GM21423 (cell line): ENCODE results near the gene MAP3K1.
"Not testable (repeated sequence)": the region's sequence is repeated elsewhere in the genome, so short reads cannot be mapped to it uniquely, and the experiment has no call there.

Experiments
- ATAC-seq: cut with Tn5 transposase; IDR thresholded peaks from one replicate; pipeline ENCODE4 v1.9.1; 2021; ENCODE audit warnings: mild to moderate bottlenecking, moderate library complexity; ENCODE audit not compliant: unreplicated experiment

Gene MAP3K1

DNA sequence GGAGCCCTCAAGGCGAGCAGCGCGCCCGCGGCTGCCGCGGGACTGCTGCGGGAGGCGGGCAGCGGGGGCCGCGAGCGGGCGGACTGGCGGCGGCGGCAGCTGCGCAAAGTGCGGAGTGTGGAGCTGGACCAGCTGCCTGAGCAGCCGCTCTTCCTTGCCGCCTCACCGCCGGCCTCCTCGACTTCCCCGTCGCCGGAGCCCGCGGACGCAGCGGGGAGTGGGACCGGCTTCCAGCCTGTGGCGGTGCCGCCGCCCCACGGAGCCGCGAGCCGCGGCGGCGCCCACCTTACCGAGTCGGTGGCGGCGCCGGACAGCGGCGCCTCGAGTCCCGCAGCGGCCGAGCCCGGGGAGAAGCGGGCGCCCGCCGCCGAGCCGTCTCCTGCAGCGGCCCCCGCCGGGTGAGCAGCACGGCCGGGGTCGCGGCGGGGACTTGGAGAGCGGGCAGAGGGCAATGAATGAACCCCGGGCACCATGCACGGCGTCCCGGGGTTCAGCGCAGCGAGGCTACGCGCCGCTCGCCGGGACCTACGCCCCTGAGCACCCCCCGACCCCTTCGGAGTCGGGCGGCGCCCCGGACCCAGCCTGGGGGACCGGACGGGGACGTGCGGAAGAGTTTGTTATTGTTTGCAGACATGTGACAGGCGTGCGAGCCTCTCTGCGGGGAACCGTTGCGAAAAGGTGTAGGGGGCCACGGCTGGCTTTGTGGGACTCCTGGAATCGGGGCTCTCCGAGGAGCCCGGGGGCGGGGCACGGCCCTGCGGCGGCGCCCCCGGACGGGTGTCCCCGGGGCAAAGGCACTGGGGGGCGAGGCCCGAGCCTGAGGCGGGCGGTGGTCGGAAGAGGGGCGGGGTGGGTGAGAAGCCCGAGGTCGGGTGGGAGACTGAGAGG is 553 bp downstream of the MAP3K1 start:
- ATAC-seq = peak; percentile 27

GRCh38 chr5:56816546-56817081 is 1.3 kb downstream of the MAP3K1 start:
- peak; percentile 37 for ATAC-seq

DNA sequence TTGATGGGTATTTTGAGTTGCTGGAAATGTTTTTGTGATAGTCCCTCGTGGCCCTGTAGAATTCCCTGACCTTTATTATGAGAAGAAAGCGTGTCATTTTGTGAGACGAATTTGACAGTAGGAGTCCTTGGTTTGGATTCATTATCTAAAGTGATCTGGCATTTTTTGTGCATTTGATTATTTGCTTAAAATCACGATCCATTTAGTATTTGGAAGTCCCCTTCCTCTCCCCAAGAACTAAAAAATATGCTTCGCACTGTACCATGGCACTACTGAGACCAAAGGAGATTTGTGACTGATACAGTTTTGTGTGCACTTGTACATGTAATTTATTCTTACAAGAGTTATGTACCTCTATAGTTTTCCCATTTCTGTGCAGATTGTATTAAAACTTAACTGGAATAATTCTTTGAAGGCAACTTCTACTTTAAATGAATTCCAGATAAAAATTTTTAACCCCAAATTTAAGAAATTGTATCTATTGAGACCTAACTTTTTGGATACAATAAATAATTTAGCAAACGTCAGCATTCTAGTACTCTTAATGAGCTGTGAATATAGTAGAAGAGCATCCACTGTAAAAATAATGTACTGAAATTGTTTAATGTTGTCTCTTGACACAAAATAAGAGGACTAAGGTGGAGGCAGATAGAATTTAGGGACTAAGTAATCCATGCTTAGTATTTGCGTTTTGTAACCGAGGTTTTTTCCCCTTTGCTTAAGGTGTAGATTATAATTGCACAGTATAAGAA is 2.1 kb downstream of the MAP3K1 start:
- no peak for ATAC-seq

GRCh38 chr5:56818450-56819037 is 3.2 kb downstream of the MAP3K1 start:
- ATAC-seq = no peak

DNA sequence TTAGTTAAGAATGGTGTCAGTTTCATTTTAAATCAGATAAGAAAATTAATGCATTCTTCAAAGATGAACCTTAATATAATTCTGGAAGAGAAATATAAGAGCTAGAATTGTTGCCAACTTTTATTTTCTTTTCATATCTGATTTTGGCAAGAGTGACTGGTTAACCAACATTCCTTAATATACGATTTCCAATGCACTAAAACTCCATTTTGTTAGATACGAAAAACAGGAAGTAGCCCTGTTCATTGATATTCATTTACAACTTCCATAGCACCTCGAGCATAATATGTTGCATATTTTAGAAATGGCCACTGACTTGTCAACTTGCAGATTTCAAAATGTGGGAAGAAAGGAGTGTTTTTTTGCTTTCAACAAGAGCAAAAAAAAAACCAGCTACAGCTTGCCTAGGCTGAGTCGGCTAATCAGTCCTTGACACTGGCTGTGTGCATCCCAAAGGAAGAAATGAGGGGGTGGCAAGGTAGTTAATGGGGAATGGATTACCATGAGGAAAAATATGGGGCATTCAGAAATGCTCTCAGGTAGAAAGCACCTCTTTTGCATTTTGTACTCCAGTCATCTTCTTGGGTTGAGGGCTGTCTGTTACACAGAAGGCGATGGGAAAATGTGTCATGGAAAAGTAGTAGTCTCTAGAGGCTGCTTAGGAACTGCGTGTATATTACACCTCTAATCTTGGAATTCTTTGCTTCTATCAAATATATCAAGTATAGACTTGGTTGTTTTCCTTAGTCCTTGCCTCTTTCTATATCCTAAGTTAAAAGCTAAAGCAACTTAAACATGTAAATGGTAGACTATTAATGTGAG is 3.9 kb downstream of the MAP3K1 start:
- no peak for ATAC-seq

DNA sequence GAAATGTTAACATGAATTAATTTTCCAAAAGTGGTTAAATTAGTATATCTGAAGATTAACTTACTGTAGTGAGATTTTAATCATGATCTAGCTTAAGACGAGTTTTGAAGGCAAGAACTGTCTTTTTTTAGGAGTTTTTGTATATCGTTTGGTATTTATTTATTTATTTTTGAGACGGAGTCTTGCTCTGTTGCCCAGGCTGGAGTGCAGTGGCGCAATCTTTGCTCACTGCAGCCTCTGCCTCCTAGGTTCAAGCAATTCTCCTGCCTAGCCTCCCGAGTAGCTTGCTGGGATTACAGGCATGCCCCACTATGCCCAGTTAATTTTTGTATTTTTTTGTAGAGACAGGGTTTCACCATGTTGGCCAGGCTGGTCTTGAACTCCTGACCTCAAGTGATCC is 6.5 kb downstream of the MAP3K1 start:
- ATAC-seq = not testable (repeated sequence)

DNA sequence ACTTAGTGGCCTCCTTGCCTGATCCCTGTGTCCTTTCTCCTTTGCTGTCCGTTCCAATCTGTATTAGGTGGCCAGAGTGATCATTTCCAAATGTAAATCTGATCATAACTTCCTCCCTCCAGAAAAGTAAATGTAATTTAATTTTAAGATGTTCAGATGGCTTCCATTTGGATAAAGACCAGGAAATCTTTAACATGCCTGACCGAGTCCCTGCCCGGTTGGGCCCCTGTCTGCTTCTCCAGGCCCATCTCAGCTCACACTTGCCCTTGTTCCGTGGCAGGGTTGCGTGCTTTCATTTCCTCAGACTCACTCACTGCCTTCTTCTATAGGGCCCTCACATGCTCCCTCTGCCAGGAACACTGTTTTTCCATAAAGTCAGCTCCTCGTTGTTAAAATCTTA is 7.6 kb downstream of the MAP3K1 start:
- no peak for ATAC-seq

DNA sequence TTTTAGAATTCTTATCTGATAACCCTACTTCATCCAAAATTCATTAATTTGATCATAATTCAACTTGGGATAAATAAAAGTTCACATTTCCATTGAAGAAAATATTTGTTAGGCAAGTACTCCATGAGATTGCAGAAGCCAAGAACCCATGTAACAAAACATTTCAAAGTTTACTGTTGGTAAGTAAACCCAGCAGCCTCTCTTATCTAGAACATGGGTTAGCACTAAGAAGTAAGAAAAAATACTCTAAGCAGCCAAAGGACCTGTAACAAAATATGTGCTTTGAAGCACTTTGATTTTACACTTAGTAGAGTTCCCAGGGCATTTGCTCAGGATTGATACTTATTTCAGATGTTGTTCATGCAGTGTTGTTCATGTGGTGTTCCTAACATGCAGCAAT is 8.7 kb downstream of the MAP3K1 start:
- no peak for ATAC-seq

DNA sequence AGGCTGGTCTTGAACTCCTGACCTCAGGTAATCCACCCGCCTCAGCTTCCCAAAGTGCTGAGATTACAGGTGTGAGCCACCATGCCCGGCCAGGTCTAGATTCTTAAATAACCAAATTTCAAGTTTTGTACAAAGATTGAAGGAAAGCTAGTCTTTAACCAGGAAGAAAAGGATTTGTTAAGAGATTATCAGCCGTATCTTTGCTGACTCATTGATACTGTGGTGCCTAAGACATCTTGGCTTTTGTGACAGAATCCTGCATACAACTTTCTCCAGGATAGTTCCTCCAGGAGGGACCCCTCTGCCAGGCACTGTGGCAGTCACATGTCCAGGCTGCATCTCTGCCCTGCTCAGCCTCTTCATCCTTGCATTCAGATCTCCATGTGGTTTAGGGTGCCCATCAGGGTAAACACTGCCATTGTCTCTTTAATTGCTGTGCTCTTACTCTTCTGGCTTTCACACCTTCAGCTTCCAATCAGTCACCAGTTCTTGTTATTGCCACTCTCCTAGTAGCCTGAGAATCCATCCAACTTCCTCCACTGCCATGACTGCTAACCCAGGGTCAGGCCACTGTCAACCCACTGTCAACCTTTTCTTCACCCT is 10.0 kb downstream of the MAP3K1 start:
- ATAC-seq = no peak

GRCh38 chr5:56827049-56827448 is 11.7 kb downstream of the MAP3K1 start:
- no peak for ATAC-seq

GRCh38 chr5:56827924-56828323 is 12.6 kb downstream of the MAP3K1 start:
- no peak for ATAC-seq

DNA sequence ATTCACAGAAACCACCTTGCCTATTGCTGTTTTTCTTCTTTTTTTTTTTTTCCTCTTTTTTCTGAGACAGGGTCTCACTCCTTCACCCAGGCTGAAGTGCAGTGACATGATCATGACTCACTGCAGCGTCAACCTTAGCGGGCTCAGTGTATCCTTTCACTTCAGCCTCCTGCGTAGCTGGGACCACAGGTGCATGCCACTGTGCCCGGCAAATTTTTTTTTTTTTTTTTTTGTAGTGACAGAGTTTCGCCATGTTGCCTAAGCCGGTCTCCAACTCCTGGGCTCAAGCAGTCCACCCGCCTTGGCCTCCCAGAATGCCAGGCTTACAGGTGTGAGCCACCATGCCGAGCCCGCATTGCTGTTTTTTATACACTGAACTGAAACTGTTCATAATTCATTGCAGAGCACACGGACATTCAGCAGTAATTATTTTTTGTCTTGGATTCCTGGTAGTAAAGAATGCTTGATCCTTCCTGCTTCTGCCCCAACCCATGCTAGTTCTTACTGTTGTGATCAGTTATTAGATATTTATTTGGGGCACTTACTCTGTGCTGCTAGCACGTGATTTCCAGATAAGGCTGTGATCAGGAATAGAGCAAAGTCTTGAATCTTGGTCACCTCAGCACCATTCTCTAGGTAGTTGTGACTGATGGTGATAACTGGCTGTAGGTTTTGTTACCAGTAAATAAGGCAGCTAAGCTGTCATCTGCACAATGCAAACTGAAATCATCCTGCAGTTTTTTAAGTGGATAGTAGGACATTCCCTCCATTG is 14.0 kb downstream of the MAP3K1 start:
- peak; percentile 67 for ATAC-seq

DNA sequence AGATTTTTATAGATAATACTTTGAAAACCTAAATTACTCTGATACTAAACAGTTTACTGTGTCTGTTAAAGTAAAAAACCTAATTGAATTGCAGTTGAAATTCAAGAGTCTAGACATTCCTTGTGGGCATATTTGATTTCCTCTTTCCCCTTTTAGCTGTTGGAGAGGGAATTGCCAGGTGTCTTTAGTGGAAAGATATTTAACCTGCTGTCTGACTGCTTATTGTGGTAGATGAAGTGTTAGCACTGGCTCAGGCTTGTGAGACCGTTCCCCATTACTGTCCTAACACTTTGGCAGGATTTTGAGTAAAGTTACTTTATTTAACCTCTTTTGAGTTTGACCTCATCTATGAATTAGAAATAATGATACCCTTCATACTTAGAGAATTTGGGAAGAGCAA is 16.4 kb downstream of the MAP3K1 start:
- no peak for ATAC-seq

DNA sequence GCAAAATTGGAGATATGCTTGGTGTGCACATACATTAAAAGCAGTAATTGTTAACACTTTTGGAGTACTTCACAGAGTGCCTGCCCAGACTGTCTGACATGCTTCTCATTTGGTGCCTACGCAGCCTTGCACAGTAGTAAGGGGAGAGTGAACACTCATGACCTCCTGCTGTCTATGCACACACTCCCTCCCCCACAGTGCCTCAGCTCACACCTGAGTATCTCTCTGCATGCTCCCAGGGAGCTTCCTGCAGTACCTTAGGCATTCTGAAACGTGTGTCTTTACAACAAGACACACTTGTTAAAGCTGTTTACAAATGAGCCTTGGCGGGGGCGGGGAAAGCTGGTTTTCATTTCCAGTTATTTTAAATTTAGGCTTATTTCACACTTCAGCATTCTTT is 18.0 kb downstream of the MAP3K1 start:
- ATAC-seq = no peak

DNA sequence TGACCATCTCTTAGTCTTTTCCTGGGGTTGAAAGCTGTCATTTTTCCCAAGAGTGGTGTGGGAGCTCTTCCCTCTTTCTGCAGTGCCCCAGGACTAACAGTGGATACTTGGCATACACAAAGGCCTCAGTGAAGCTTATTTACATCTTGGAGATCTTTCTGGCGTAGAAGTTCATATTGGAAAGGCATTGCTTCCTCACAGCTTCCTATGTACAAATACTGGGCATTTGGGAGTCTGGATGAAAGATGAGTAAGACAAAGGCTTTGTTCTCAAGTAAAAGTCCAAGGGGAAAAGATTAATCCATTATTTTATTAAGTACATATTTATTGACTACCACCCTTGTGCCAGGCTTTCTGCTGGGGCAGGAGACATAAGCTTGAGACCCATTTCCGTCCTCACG is 22.0 kb downstream of the MAP3K1 start:
- no peak for ATAC-seq

GRCh38 chr5:56837956-56838355 is 22.6 kb downstream of the MAP3K1 start:
- ATAC-seq = no peak

- ATAC-seq = peak; percentile 72
These were observed 23.2 kb downstream of the MAP3K1 start for GRCh38 chr5:56838409-56839039.

DNA sequence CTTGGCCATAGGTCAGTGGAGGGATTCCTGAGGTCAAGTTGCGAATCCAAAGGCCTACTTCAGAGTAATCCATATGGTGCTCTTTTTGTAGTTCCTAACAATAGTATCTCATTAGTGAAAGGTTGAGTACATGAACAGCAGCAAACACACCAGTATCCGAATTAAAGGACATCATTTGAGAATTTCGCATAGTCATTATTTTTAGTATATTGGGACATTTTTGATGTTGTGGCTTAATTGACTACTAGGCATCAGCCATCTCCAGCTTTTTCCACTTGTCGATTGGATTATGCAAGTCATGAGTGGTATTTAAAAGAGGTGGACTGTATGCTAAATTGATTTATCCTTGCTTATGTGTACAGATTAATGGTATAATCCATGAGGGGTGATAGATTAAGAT is 23.7 kb downstream of the MAP3K1 start:
- no peak for ATAC-seq

GRCh38 chr5:56840597-56840996 is 25.2 kb downstream of the MAP3K1 start:
- no peak for ATAC-seq
